HG02973 (cell line): Measurements from ENCODE around the gene FYN.
"Not testable (repeated sequence)": the region's sequence is repeated elsewhere in the genome, so short reads cannot be mapped to it uniquely, and the experiment has no call there.

Experiments
- ATAC-seq: cut with Tn5 transposase; IDR thresholded peaks from one replicate; pipeline ENCODE4 v1.9.1; 2021; ENCODE audit warnings: moderate library complexity; ENCODE audit not compliant: unreplicated experiment

FYN gene

GRCh38 chr6:111639266-111639665, 234.0 kb downstream of the FYN start:
- no peak for ATAC-seq

- not testable (repeated sequence) for ATAC-seq
These were observed 238.3 kb downstream of the FYN start for GRCh38 chr6:111634981-111635380.

- no peak for ATAC-seq
These were observed 239.4 kb downstream of the FYN start for GRCh38 chr6:111633822-111634221.

GRCh38 chr6:111632468-111633247, 240.6 kb downstream of the FYN start:
- no peak for ATAC-seq

GRCh38 chr6:111631903-111632460, 241.3 kb downstream of the FYN start:
- no peak for ATAC-seq

- ATAC-seq = no peak
These were observed 242.2 kb downstream of the FYN start for GRCh38 chr6:111631018-111631417.

- no peak for ATAC-seq
These were observed 245.0 kb downstream of the FYN start for GRCh38 chr6:111628142-111628850.

GRCh38 chr6:111626441-111626840, 246.8 kb downstream of the FYN start:
- ATAC-seq = no peak

GRCh38 chr6:111625461-111626391, 247.5 kb downstream of the FYN start:
- no peak for ATAC-seq

- ATAC-seq = no peak
These were observed 248.2 kb downstream of the FYN start for GRCh38 chr6:111625099-111625416.

GRCh38 chr6:111624401-111625098, 248.7 kb downstream of the FYN start:
- ATAC-seq = no peak

- ATAC-seq = no peak
These were observed 250.1 kb downstream of the FYN start for GRCh38 chr6:111623046-111623718.

GRCh38 chr6:111620169-111620568, 253.1 kb downstream of the FYN start:
- no peak for ATAC-seq

GRCh38 chr6:111618407-111618806, 254.8 kb downstream of the FYN start:
- no peak for ATAC-seq

- no peak for ATAC-seq
These were observed 256.1 kb downstream of the FYN start for GRCh38 chr6:111617149-111617548.

GRCh38 chr6:111615916-111616612, 257.2 kb downstream of the FYN start:
- no peak for ATAC-seq

GRCh38 chr6:111614833-111615582, 258.2 kb downstream of the FYN start:
- ATAC-seq = no peak

- ATAC-seq = no peak
These were observed 260.9 kb downstream of the FYN start for GRCh38 chr6:111612379-111612778.
